Left ventricle myocardium inferior (tissue), 1 donor: ENCODE results near the gene SLC25A45. TPM values are rescaled to one million over a fixed set of nuclear protein-coding genes. Genes with fewer than 3 reads are reported as not detected.

Source experiments
- DNase-seq: peaks from one replicate; pipeline ENCODE4 v3.0.0-alpha.2; 2020
- H3K27ac ChIP-seq: fragments of 200-600 bp; replicated peaks from 2 replicates; pipeline ENCODE4 v1.8.0; 2021
- H3K27me3 ChIP-seq: fragments of 200-600 bp; 2 replicates; pipeline ENCODE4 v1.8.0; 2021; ENCODE audit warnings: low read depth
- H3K36me3 ChIP-seq: fragments of 200-600 bp; 2 replicates; pipeline ENCODE4 v1.8.0; 2021
- H3K4me1 ChIP-seq: fragments of 200-600 bp; 2 replicates; pipeline ENCODE4 v1.8.0; 2021
- H3K4me3 ChIP-seq: fragments of 200-600 bp; 2 replicates; pipeline ENCODE4 v1.8.0; 2021; ENCODE audit warnings: mild to moderate bottlenecking, moderate library complexity
- H3K9me3 ChIP-seq: fragments of 200-600 bp; replicated peaks from 2 replicates; pipeline ENCODE4 v1.8.0; 2021
- CTCF ChIP-seq: fragments of 200-600 bp; IDR thresholded peaks from 2 replicates; pipeline ENCODE4 v1.8.0; 2021; ENCODE audit warnings: antibody characterized with exemption, mild to moderate bottlenecking, borderline replicate concordance
- intact Hi-C: fragments of 100-400 bp; cut with micrococcal nuclease; formaldehyde crosslinking; loops from one replicate; pipeline ENCODE4 v1.11.0; 2022
- total RNA-seq: library from RNA; stranded (reverse); fragmentation: NEBNext Ultra II Directional; extraction: Animal tissue kit (Norgen Biotek cat#: 25700); gene quantifications from one replicate; pipeline ENCODE4 v1.2.1, GENCODE V29; 2021
- donor health status: DM: no; HTN: yes; CAD: no; lungs with severe emphysema.

The SLC25A45 gene
- total RNA-seq, 1 donor from 2014 or later: 5.0 TPM

GRCh38 chr11:65403607-65404121, 21.2 kb upstream of the SLC25A45 start:
- Histone ChIP-seq H3K27me3 (no peaks in the 10 kb centered on the region), H3K27ac (peak overlapping the region; percentile 75)

GRCh38 chr11:65402790-65403189, 20.3 kb upstream of the SLC25A45 start:
- H3K9me3 ChIP-seq: no peaks in the 10 kb centered on the region
- DNase-seq: no peak
- TF ChIP-seq CTCF: no peak
- no peaks in the 10 kb centered on the region for H3K27me3 ChIP-seq
- H3K27ac ChIP-seq: no peak overlapping the region
- H3K4me3 ChIP-seq: no peak overlapping the region
- intact Hi-C loops: no loop called here
- H3K4me1 ChIP-seq: peaks cover 19% of the 10 kb centered on the region
- peaks cover 79% of the 10 kb centered on the region for H3K36me3 ChIP-seq

More at GRCh38 chr11:65403607-65404121, 21.2 kb upstream of the SLC25A45 start:
- no peak for TF ChIP-seq CTCF
- Histone ChIP-seq H3K9me3 (no peaks in the 10 kb centered on the region), H3K4me3 (no peak overlapping the region), H3K4me1 (peaks cover 19% of the 10 kb centered on the region), H3K36me3 (peaks cover 79% of the 10 kb centered on the region)
- no peak for DNase-seq
- intact Hi-C loops: no loop called here

- DNase-seq: no peak
- Histone ChIP-seq H3K36me3 (peaks cover 79% of the 10 kb centered on the region), H3K4me3 (no peak overlapping the region), H3K27me3 (no peaks in the 10 kb centered on the region), H3K4me1 (peaks cover 19% of the 10 kb centered on the region), H3K27ac (no peak overlapping the region), H3K9me3 (no peaks in the 10 kb centered on the region)
- TF ChIP-seq CTCF: no peak
- intact Hi-C loops: no loop called here
Observed at GRCh38 chr11:65401803-65402248, 19.4 kb upstream of the SLC25A45 start.

GRCh38 chr11:65401073-65401802, 18.8 kb upstream of the SLC25A45 start:
- Histone ChIP-seq H3K4me3 (no peak overlapping the region), H3K9me3 (no peaks in the 10 kb centered on the region), H3K36me3 (peaks cover 73% of the 10 kb centered on the region), H3K27ac (no peak overlapping the region), H3K27me3 (no peaks in the 10 kb centered on the region), H3K4me1 (peaks cover 20% of the 10 kb centered on the region)
- intact Hi-C loops: no loop called here
- no peak for TF ChIP-seq CTCF
- no peak for DNase-seq

GRCh38 chr11:65400307-65401072, 18.0 kb upstream of the SLC25A45 start:
- Histone ChIP-seq H3K36me3 (peaks cover 71% of the 10 kb centered on the region), H3K4me1 (peaks cover 24% of the 10 kb centered on the region), H3K4me3 (no peak overlapping the region), H3K27me3 (no peaks in the 10 kb centered on the region), H3K27ac (no peak overlapping the region), H3K9me3 (no peaks in the 10 kb centered on the region)
- intact Hi-C loops: no loop called here
- TF ChIP-seq CTCF: no peak
- no peak for DNase-seq
